KMS-11 (cell line): ENCODE measurements around the gene PREP.

Experiments
- H2AFZ ChIP-seq: fragments of 200-600 bp; sonication (generic); 2 replicates; pipeline ENCODE4 v1.6.1; 2016; ENCODE audit warnings: antibody characterized with exemption, mixed run types, low read depth
- H3K27ac ChIP-seq: fragments of 200-600 bp; sonication (generic); 2 replicates; pipeline ENCODE4 v1.6.1; 2016; ENCODE audit warnings: mild to moderate bottlenecking, mixed run types
- H3K27me3 ChIP-seq: fragments of 200-600 bp; sonication (generic); 2 replicates; pipeline ENCODE4 v1.6.1; 2017; ENCODE audit warnings: mild to moderate bottlenecking, low read depth, mixed run types, moderate library complexity; ENCODE audit not compliant: insufficient read depth
- H3K36me3 ChIP-seq: fragments of 200-600 bp; sonication (generic); 2 replicates; pipeline ENCODE4 v1.6.1; 2017; ENCODE audit warnings: mild to moderate bottlenecking, mixed run types; ENCODE audit not compliant: insufficient read depth
- H3K4me1 ChIP-seq: fragments of 200-600 bp; sonication (generic); 2 replicates; pipeline ENCODE4 v1.6.1; 2016; ENCODE audit warnings: mild to moderate bottlenecking, low read depth, mixed run types; ENCODE audit not compliant: poor library complexity, severe bottlenecking
- H3K4me2 ChIP-seq: fragments of 200-600 bp; sonication (generic); 2 replicates; pipeline ENCODE4 v1.7.0; 2016; ENCODE audit warnings: mild to moderate bottlenecking, mixed run types
- H3K4me3 ChIP-seq: fragments of 200-600 bp; sonication (generic); IDR thresholded peaks from 2 replicates; pipeline ENCODE4 v1.6.1; 2017; ENCODE audit warnings: low read depth, low read length, mixed read lengths; ENCODE audit not compliant: insufficient read depth
- H3K79me2 ChIP-seq: fragments of 200-600 bp; sonication (generic); 2 replicates; pipeline ENCODE4 v1.6.1; 2016; ENCODE audit warnings: low read depth, mixed run types; ENCODE audit not compliant: insufficient read depth
- H3K9ac ChIP-seq: fragments of 200-600 bp; sonication (generic); 2 replicates; pipeline ENCODE4 v1.6.1; 2016; ENCODE audit warnings: mild to moderate bottlenecking, mixed run types
- H4K20me1 ChIP-seq: fragments of 200-600 bp; sonication (generic); 2 replicates; pipeline ENCODE4 v1.6.1; 2016; ENCODE audit warnings: mild to moderate bottlenecking, mixed run types; ENCODE audit not compliant: insufficient read depth
- CTCF ChIP-seq: fragments of 200-600 bp; sonication (generic); conservative IDR thresholded peaks from 2 replicates; pipeline ENCODE4 v1.6.1; 2017; ENCODE audit warnings: low read depth, mild to moderate bottlenecking, antibody characterized with exemption, low read length, moderate library complexity, mixed read lengths

Gene PREP

GRCh38 chr6:105332576-105332975 lies 70.3 kb downstream of the PREP start:
- Histone ChIP-seq H4K20me1 (no peaks in the 10 kb centered on the region), H3K79me2 (no peaks in the 10 kb centered on the region), H3K4me1 (no peaks in the 10 kb centered on the region), H3K36me3 (no peaks in the 10 kb centered on the region), H3K27ac (no peak overlapping the region), H3K27me3 (no peaks in the 10 kb centered on the region), H3K4me2 (no peak overlapping the region), H2AFZ (no peak overlapping the region), H3K4me3 (no peak overlapping the region), H3K9ac (no peak overlapping the region)
- TF ChIP-seq CTCF = no peak

DNA sequence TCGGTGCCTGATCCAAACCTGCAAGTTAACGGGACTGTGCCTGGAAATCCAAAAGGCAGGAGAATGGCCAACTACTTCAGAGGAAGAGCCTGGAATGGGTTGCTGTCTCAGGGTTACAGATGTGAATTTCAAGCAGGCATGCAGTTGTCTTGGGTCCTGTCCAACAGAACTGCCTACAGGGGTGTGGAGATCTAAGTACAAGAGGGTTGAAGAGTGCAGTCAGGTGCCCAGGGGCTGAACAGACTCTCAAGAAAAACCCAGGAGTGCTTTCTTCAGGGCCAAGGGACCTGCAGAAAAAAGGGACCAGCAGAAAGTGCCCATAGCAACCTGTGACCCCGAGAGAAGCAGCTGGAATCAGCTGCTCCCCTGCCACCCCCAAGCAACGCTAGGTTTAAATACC lies 71.0 kb downstream of the PREP start:
- Histone ChIP-seq H3K36me3 (no peaks in the 10 kb centered on the region), H3K4me3 (no peak overlapping the region), H3K27me3 (no peaks in the 10 kb centered on the region), H3K4me1 (peaks cover 6% of the 10 kb centered on the region), H2AFZ (no peak overlapping the region), H4K20me1 (no peaks in the 10 kb centered on the region), H3K9ac (no peak overlapping the region), H3K79me2 (no peaks in the 10 kb centered on the region), H3K27ac (no peak overlapping the region), H3K4me2 (no peak overlapping the region)
- no peak for TF ChIP-seq CTCF

DNA sequence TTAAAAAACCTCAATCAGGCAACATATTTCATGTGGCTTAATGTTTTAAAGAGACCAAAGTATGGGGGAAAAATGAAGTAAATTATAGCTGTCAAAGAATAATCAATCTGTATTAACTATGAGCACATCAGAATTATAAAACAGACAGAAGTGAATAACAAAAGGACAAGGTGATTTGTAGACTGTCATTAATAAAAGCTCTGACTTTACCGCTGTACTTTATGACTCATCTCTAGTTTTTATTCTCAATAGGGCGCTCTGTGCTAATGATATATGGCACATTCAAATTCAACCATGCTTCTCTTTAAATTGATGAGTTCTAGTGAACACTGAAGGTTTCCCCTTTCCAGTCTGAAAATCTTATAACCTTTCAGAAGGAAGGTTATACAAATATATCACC lies 72.0 kb downstream of the PREP start:
- Histone ChIP-seq H3K27ac (no peak overlapping the region), H3K36me3 (no peaks in the 10 kb centered on the region), H3K9ac (no peak overlapping the region), H3K4me1 (peaks cover 16% of the 10 kb centered on the region), H4K20me1 (no peaks in the 10 kb centered on the region), H3K4me3 (no peak overlapping the region), H2AFZ (no peak overlapping the region), H3K4me2 (no peak overlapping the region), H3K79me2 (no peaks in the 10 kb centered on the region), H3K27me3 (no peaks in the 10 kb centered on the region)
- TF ChIP-seq CTCF = no peak

DNA sequence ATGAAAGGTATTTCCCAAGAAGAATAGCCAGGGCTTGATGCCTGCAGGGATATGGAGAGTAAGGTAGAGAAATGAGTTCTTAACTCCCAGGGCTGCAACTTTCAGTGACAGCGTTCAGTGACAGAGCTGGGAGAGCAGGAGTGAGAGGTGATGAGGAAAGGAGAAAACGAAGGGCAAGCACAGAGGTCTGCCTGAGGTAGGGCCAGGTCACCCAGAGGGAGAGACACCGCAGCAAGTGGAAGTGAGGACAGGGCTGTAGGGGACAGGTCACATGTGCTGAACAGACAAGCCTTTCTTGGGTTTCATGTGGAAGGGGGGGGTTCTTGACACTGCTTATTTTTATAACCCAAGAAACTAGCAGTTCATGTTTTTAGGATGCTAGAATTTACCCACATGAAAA lies 72.5 kb downstream of the PREP start:
- no peak overlapping the region for H3K4me2 ChIP-seq
- no peak overlapping the region for H3K4me3 ChIP-seq
- H3K79me2 ChIP-seq = no peaks in the 10 kb centered on the region
- no peak overlapping the region for H2AFZ ChIP-seq
- H3K27me3 ChIP-seq = no peaks in the 10 kb centered on the region
- no peaks in the 10 kb centered on the region for H4K20me1 ChIP-seq
- H3K4me1 ChIP-seq = peaks cover 22% of the 10 kb centered on the region
- H3K36me3 ChIP-seq = no peaks in the 10 kb centered on the region
- H3K9ac ChIP-seq = no peak overlapping the region
- H3K27ac ChIP-seq = no peak overlapping the region
- no peak for TF ChIP-seq CTCF
